Stimulated activated CD4-positive, alpha-beta T cell treated with anti-CD3 and anti-CD28 coated beads, Interleukin-4, amount 100 ng/mL, for 4 hours (primary cell): ENCODE measurements around the gene ISOC1.

ENCODE experiments used
- DNase-seq, 2 experiments: peaks; one replicate each; pipeline ENCODE4 v3.0.0-alpha.2; 2020

Gene ISOC1

GRCh38 chr5:129137637-129138036 is 43.1 kb downstream of the ISOC1 start:
- DNase-seq: no peak

- DNase-seq: no peak
Observed at GRCh38 chr5:129141078-129141477, 46.5 kb downstream of the ISOC1 start.

- DNase-seq: no peak
Observed at GRCh38 chr5:129141696-129142095, 47.1 kb downstream of the ISOC1 start.

- no peak for DNase-seq
Observed at GRCh38 chr5:129155876-129156275, 61.3 kb downstream of the ISOC1 start.

GRCh38 chr5:129161830-129162229 is 67.3 kb downstream of the ISOC1 start:
- DNase-seq: no peak
